ENCODE measurements around the gene FAM163B. TPM values are rescaled to one million over a fixed set of nuclear protein-coding genes. Genes with fewer than 3 reads are reported as not detected.
A peak's percentile ranks its signal among the peaks of the same experiment; 100 is the strongest.

The FAM163B gene
- total RNA-seq, 1 donor from 2014 or later, result not detected

DNA sequence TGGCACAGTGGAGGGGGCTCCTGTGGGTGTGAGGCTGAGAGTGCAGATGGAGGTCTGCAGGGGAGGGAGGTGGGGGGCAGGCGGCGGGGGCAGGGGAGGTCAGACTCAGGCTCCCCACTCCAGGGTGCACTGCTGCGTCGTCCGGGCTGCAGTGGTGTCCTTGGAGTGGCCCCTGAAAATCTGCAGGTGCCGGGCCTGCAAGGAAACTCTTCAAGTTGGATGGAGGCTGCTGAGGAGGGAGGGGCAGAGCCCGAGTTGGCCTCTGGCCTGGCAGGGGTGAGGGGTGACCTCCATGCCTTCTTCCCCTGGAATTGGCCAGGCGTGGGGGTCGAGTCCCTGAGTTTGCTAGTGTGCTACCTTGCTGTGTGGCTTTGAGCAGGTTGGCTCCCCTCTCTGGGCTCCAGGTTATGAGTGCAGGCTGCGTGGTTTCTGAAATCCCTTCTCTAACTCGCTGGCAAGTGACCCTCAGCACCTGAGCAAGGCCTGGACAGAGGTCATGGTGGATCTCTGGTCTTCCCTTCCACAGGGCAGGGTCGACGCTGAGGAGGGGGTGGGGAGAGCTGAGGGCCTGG lies 73.8 kb downstream of the FAM163B start:
- Histone ChIP-seq H3K36me3 (ENCODE audit: insufficient read depth, low read length) (no peaks in the 10 kb centered on the region), H2AFZ (ENCODE audit: low read depth, low read length) (no peak overlapping the region), H3K9me3 (ENCODE audit: insufficient read depth, low read depth, low read length) (no peaks in the 10 kb centered on the region), H4K20me1 (ENCODE audit: insufficient read depth, low read length) (peaks cover 4% of the 10 kb centered on the region), H3K27ac (ENCODE audit: low read depth, low read length) (no peak overlapping the region), H3K79me2 (ENCODE audit: insufficient read depth, low read length) (no peaks in the 10 kb centered on the region), H3K9ac (ENCODE audit: low read length) (no peak overlapping the region), H3K4me3 (ENCODE audit: insufficient read depth, low read depth, low read length) (no peak overlapping the region), H3K4me1 (ENCODE audit: insufficient read depth, low read length) (peaks cover 10% of the 10 kb centered on the region), H3K4me2 (ENCODE audit: low read length) (no peak overlapping the region), H3K27me3 (ENCODE audit: insufficient read depth, low read length) (peaks cover 4% of the 10 kb centered on the region)
- no peak for TF ChIP-seq EZH2 (IDR thresholded peaks at IDR 0.05; ENCODE audit: insufficient read depth, low read length)
- TF ChIP-seq, protein P1, sequence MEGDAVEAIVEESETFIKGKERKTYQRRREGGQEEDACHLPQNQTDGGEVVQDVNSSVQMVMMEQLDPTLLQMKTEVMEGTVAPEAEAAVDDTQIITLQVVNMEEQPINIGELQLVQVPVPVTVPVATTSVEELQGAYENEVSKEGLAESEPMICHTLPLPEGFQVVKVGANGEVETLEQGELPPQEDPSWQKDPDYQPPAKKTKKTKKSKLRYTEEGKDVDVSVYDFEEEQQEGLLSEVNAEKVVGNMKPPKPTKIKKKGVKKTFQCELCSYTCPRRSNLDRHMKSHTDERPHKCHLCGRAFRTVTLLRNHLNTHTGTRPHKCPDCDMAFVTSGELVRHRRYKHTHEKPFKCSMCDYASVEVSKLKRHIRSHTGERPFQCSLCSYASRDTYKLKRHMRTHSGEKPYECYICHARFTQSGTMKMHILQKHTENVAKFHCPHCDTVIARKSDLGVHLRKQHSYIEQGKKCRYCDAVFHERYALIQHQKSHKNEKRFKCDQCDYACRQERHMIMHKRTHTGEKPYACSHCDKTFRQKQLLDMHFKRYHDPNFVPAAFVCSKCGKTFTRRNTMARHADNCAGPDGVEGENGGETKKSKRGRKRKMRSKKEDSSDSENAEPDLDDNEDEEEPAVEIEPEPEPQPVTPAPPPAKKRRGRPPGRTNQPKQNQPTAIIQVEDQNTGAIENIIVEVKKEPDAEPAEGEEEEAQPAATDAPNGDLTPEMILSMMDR (IDR thresholded peaks at IDR 0.05; ENCODE audit: insufficient read depth, low read depth, low read length), result no peak
- Mint-ChIP-seq H3K27me3 (ENCODE audit: low read depth, unreplicated experiment) (peaks cover 35% of the 10 kb centered on the region), H3K9me3 (ENCODE audit: unreplicated experiment) (no peaks in the 10 kb centered on the region), H3K4me3 (ENCODE audit: unreplicated experiment) (no peak overlapping the region), H3K4me1 (ENCODE audit: low read depth, unreplicated experiment) (peaks cover 2% of the 10 kb centered on the region), H3K36me3 (ENCODE audit: low read depth, unreplicated experiment) (no peaks in the 10 kb centered on the region), H3K27ac (ENCODE audit: unreplicated experiment) (no peak overlapping the region)
- no peak for FAIRE-seq
- DNase-seq (ENCODE audit: low read depth), result no peak

DNA sequence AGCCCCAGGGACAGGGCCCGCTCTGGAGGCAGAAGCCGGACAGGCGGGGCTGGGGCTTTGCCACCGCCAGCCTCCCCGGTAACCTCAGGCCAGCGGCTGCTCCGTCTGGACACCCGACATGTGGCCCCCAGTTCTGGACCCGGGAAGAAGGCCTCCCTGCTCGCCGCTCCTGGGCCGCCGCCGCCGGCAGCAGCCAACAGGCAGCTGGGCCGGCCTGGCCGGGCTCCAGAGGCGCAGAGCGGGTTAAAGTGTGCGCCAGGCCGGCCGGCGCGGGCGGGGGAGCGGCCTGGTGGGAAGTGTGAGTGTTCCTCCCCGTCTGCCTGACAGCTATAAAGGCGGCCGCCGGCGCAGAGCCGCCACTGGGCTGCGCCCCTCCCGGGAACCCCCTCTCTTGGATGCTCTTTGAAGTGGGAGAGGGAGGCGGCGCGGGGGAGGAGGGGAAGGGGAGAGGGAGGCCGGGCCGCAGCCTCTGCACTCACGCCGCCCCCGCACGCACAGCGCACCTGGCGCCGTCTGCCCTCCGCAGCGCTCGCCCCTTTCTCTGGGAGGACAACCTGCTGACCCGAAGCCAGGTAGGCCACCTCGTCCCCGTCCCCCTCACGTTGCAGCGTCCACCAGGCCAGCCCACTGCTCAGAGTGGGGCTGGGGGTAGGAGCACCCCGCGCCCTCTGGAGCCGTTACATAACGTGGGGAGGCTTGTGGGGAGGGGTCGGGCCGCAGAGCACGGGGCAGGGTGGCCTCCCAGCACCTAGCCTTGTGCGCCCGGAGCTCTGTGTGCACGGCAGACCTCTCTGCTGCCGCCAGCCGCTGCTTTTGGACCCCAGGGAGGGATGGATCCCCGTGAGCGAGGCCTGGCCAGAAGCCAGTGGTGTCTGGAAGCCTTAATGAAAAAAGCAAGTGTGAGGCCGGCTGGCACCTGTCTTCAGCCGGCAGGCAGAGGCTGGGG lies 74.6 kb downstream of the FAM163B start, which contains the start of gene ADAMTSL2:
TSS of gene ADAMTSL2 (plus strand) at position 359 of the 946 bp plus-strand sequence. CDS start 2,009 bp downstream, outside the sequence.
- H3K4me1 ChIP-seq (ENCODE audit: insufficient read depth, low read length), result peaks cover 10% of the 10 kb centered on the region
- peak within 1 kb of the TSS; percentile 55 for H3K4me2 ChIP-seq (ENCODE audit: low read length)
- H3K27me3 ChIP-seq (ENCODE audit: insufficient read depth, low read length), result peaks cover 9% of the 10 kb centered on the region
- Mint-ChIP-seq H3K27me3 (ENCODE audit: low read depth, unreplicated experiment) (peaks cover 38% of the 10 kb centered on the region), H3K27ac (ENCODE audit: unreplicated experiment) (no peak within 1 kb of the TSS), H3K4me3 (ENCODE audit: unreplicated experiment) (no peak within 1 kb of the TSS), H3K36me3 (ENCODE audit: low read depth, unreplicated experiment) (no peaks in the 10 kb centered on the region), H3K9me3 (ENCODE audit: unreplicated experiment) (no peaks in the 10 kb centered on the region), H3K4me1 (ENCODE audit: low read depth, unreplicated experiment) (peaks cover 2% of the 10 kb centered on the region)
- DNase-seq (ENCODE audit: low read depth), result peak; percentile 36
- H3K4me3 ChIP-seq (ENCODE audit: insufficient read depth, low read depth, low read length), result no peak within 1 kb of the TSS
- FAIRE-seq, result no peak
- no peak within 1 kb of the TSS for H3K27ac ChIP-seq (ENCODE audit: low read depth, low read length)
- H2AFZ ChIP-seq (ENCODE audit: low read depth, low read length), result peak within 1 kb of the TSS; percentile 34
- no peaks in the 10 kb centered on the region for H3K36me3 ChIP-seq (ENCODE audit: insufficient read depth, low read length)
- no peaks in the 10 kb centered on the region for H3K79me2 ChIP-seq (ENCODE audit: insufficient read depth, low read length)
- no peaks in the 10 kb centered on the region for H3K9me3 ChIP-seq (ENCODE audit: insufficient read depth, low read depth, low read length)
- TF ChIP-seq EZH2 (IDR thresholded peaks at IDR 0.05; ENCODE audit: insufficient read depth, low read length), result peak; percentile 56
- TF ChIP-seq, protein P1 (IDR thresholded peaks at IDR 0.05; ENCODE audit: insufficient read depth, low read depth, low read length), result no peak
- H3K9ac ChIP-seq (ENCODE audit: low read length), result no peak within 1 kb of the TSS
- H4K20me1 ChIP-seq (ENCODE audit: insufficient read depth, low read length), result peaks cover 4% of the 10 kb centered on the region
